ENCODE measurements around the gene CTNNA2.

- TF ChIP-seq CTCF (IDR thresholded peaks at IDR 0.05; ENCODE audit: borderline replicate concordance, extremely low read depth, low read length, poor library complexity, severe bottlenecking) = no peak
- TF ChIP-seq EZH2 (IDR thresholded peaks at IDR 0.05; ENCODE audit: borderline replicate concordance, low read depth, low read length, severe bottlenecking) = no peak
These were observed 599.9 kb downstream of the CTNNA2 start for GRCh38 chr2:80112790-80113189.
